ENCODE measurements around the gene PRICKLE1.

GRCh38 chr12:42534184-42534838 lies 55.2 kb downstream of the PRICKLE1 start:
- no peak for TF ChIP-seq EZH2 (IDR thresholded peaks at IDR 0.05; ENCODE audit: borderline replicate concordance, low read length)
- TF ChIP-seq, protein P1, sequence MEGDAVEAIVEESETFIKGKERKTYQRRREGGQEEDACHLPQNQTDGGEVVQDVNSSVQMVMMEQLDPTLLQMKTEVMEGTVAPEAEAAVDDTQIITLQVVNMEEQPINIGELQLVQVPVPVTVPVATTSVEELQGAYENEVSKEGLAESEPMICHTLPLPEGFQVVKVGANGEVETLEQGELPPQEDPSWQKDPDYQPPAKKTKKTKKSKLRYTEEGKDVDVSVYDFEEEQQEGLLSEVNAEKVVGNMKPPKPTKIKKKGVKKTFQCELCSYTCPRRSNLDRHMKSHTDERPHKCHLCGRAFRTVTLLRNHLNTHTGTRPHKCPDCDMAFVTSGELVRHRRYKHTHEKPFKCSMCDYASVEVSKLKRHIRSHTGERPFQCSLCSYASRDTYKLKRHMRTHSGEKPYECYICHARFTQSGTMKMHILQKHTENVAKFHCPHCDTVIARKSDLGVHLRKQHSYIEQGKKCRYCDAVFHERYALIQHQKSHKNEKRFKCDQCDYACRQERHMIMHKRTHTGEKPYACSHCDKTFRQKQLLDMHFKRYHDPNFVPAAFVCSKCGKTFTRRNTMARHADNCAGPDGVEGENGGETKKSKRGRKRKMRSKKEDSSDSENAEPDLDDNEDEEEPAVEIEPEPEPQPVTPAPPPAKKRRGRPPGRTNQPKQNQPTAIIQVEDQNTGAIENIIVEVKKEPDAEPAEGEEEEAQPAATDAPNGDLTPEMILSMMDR (conservative IDR thresholded peaks at IDR 0.05 in 1 of 2, IDR thresholded peaks at IDR 0.05 in 1 of 2; ENCODE audit: extremely low read depth in 1 of 2, insufficient read depth in 1 of 2, low read depth in 1 of 2, low read length in 2 of 2): no peak
